PC-9 (cell line): Measurements from ENCODE around the gene STX7. TPM values are rescaled to one million over a fixed set of nuclear protein-coding genes. Genes with fewer than 3 reads are reported as not detected.

Experiments used
- BruUV-seq: library from RNA; stranded (reverse); fragments of 400-500 nt; replicated peaks from 2 replicates; lab custom pipeline; 2021; lab: Mats Ljungman, UMichigan
- CTCF ChIA-PET: fragments of 300-600 bp; sonication (Branson Sonifier 250); formaldehyde crosslinking; loops from one replicate; lab custom pipeline; 2022; ENCODE audit warnings: antibody characterized with exemption; lab: Charles Lee
- POLR2A ChIA-PET: fragments of 300-600 bp; sonication (Branson Sonifier 250); formaldehyde crosslinking; loops from one replicate; lab custom pipeline; 2022; ENCODE audit warnings: antibody characterized with exemption; ENCODE audit not compliant: unreplicated experiment; lab: Charles Lee
- DNase-seq, 2 experiments: peaks; one replicate each; pipeline versions ENCODE4 v3.0.0 to v3.0.0-alpha.2; 2015 to 2022; ENCODE audit warnings: mixed read lengths in 1 of 2
- H2AFZ ChIP-seq: fragments of 200-600 bp; sonication (generic); 2 replicates; pipeline ENCODE4 v1.8.1; 2017; ENCODE audit warnings: antibody characterized with exemption
- H3F3A ChIP-seq: fragments of 200-600 bp; sonication (generic); 2 replicates; pipeline ENCODE4 v1.8.1; 2017; ENCODE audit warnings: antibody characterized with exemption, mild to moderate bottlenecking, low read depth; ENCODE audit not compliant: insufficient read depth
- H3K27ac ChIP-seq: fragments of 200-600 bp; sonication (generic); 2 replicates; pipeline ENCODE4 v1.6.1; 2016; ENCODE audit warnings: mixed run types
- H3K27me3 ChIP-seq: fragments of 200-600 bp; sonication (generic); 2 replicates; pipeline ENCODE4 v1.6.1; 2016; ENCODE audit warnings: low read depth, mixed run types; ENCODE audit not compliant: insufficient read depth
- H3K36me3 ChIP-seq: fragments of 200-600 bp; sonication (generic); 2 replicates; pipeline ENCODE4 v1.6.1; 2016; ENCODE audit warnings: low read depth, mixed run types
- H3K4me1 ChIP-seq: fragments of 200-600 bp; sonication (generic); replicated peaks from 2 replicates; pipeline ENCODE4 v1.6.1; 2016; ENCODE audit warnings: mixed run types; ENCODE audit not compliant: insufficient read depth
- H3K4me2 ChIP-seq: fragments of 200-600 bp; sonication (generic); 2 replicates; pipeline ENCODE4 v1.6.1; 2017; ENCODE audit warnings: mixed run types
- H3K4me3 ChIP-seq: fragments of 200-600 bp; sonication (generic); 2 replicates; pipeline ENCODE4 v1.6.1; 2016; ENCODE audit warnings: mixed run types
- H3K79me2 ChIP-seq: fragments of 200-600 bp; sonication (generic); 2 replicates; pipeline ENCODE4 v1.6.1; 2017; ENCODE audit warnings: low read depth, mixed run types
- H3K9me2 ChIP-seq: fragments of 200-600 bp; sonication (generic); 2 replicates; pipeline ENCODE4 v1.8.1; 2017; ENCODE audit warnings: mild to moderate bottlenecking; ENCODE audit not compliant: insufficient read depth
- H3K9me3 ChIP-seq: fragments of 200-600 bp; sonication (generic); 2 replicates; pipeline ENCODE4 v1.8.1; 2016; ENCODE audit warnings: low read depth; ENCODE audit not compliant: insufficient read depth
- H4K20me1 ChIP-seq: fragments of 200-600 bp; sonication (generic); 2 replicates; pipeline ENCODE4 v1.8.1; 2017; ENCODE audit not compliant: insufficient read depth
- EZH2 ChIP-seq: fragments of 200-600 bp; sonication (generic); IDR thresholded peaks from 2 replicates; pipeline ENCODE4 v1.8.0; 2017; ENCODE audit warnings: antibody characterized with exemption, low read depth
- intact Hi-C: fragments of 100-400 bp; cut with micrococcal nuclease; formaldehyde crosslinking; loops from one replicate; pipeline ENCODE4 v1.10.0; 2022; ENCODE audit not compliant: unreplicated experiment
- total RNA-seq: library from RNA; stranded (reverse); gene quantifications from 2 replicates; pipeline ENCODE4 v1.2.3, GENCODE V29; 2021
- TF ChIP-seq, protein P1 (sequence below): fragments of 200-600 bp; sonication (generic); conservative IDR thresholded peaks from 2 replicates; pipeline ENCODE4 v1.6.1; 2017; ENCODE audit warnings: mixed run types, antibody characterized with exemption, mild to moderate bottlenecking, moderate library complexity

Gene STX7
- total RNA-seq, 1 experiment from 2014 or later: 40.7 TPM

- peak overlapping the region; percentile 88 for H3K4me2 ChIP-seq
- POLR2A ChIA-PET: no interaction called here
- no peaks in the 10 kb centered on the region for H3K36me3 ChIP-seq
- H4K20me1 ChIP-seq: no peaks in the 10 kb centered on the region
- no peak for DNase-seq
- BruUV-seq: no TSS peak
- peak overlapping the region; percentile 71 for H3K4me3 ChIP-seq
- peaks cover 32% of the 10 kb centered on the region for H3K79me2 ChIP-seq
- peak overlapping the region; percentile 63 for H3K27ac ChIP-seq
- no peaks in the 10 kb centered on the region for H3K27me3 ChIP-seq
- H2AFZ ChIP-seq: peak overlapping the region; percentile 80; the same call in 1 of the 2 replicates
- peaks cover 28% of the 10 kb centered on the region for H3K4me1 ChIP-seq
- TF ChIP-seq, protein P1, sequence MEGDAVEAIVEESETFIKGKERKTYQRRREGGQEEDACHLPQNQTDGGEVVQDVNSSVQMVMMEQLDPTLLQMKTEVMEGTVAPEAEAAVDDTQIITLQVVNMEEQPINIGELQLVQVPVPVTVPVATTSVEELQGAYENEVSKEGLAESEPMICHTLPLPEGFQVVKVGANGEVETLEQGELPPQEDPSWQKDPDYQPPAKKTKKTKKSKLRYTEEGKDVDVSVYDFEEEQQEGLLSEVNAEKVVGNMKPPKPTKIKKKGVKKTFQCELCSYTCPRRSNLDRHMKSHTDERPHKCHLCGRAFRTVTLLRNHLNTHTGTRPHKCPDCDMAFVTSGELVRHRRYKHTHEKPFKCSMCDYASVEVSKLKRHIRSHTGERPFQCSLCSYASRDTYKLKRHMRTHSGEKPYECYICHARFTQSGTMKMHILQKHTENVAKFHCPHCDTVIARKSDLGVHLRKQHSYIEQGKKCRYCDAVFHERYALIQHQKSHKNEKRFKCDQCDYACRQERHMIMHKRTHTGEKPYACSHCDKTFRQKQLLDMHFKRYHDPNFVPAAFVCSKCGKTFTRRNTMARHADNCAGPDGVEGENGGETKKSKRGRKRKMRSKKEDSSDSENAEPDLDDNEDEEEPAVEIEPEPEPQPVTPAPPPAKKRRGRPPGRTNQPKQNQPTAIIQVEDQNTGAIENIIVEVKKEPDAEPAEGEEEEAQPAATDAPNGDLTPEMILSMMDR: no peak
- H3K9me2 ChIP-seq: no peaks in the 10 kb centered on the region
- H3F3A ChIP-seq: peaks cover 11% of the 10 kb centered on the region; the same call in 1 of the 2 replicates
- intact Hi-C loops: loop anchor here (2.0 to 5.0 kb wide), 4 partner anchors 153 to 559 kb away; partner anchors contain the start of genes RPS12 and SLC18B1
- CTCF ChIA-PET: no interaction called here
- H3K9me3 ChIP-seq: no peaks in the 10 kb centered on the region
Observed at GRCh38 chr6:132513831-132514545, 1.1 kb upstream of the STX7 start.

GRCh38 chr6:132512342-132512637, 626 bp downstream of the STX7 start:
- POLR2A ChIA-PET: interaction anchor here (1.3 kb wide), 1 partner anchor 561 kb away, joined by 8 read pairs; the partner anchor contains the start of gene CCN2
- H3K27ac ChIP-seq: peak overlapping the region; percentile 63
- H3F3A ChIP-seq: peaks cover 11% of the 10 kb centered on the region; the same call in 1 of the 2 replicates
- CTCF ChIA-PET: interaction anchor here (1.3 kb wide), 1 partner anchor 233 kb away, joined by 4 read pairs; no protein-coding TSS in a partner anchor
- H3K9me3 ChIP-seq: no peaks in the 10 kb centered on the region
- H3K27me3 ChIP-seq: no peaks in the 10 kb centered on the region
- peak overlapping the region; percentile 80 for H2AFZ ChIP-seq
- no peak for DNase-seq
- peaks cover 9% of the 10 kb centered on the region; the same call in 1 of the 2 replicates for H3K36me3 ChIP-seq
- intact Hi-C loops: loop anchor here (2.0 to 5.0 kb wide), 4 partner anchors 155 to 557 kb away; partner anchors contain the start of genes RPS12 and SLC18B1
- peaks cover 28% of the 10 kb centered on the region for H3K4me1 ChIP-seq
- peak overlapping the region; percentile 71 for H3K4me3 ChIP-seq
- no peaks in the 10 kb centered on the region for H3K9me2 ChIP-seq
- BruUV-seq: TSS peak; percentile 38
- peak overlapping the region; percentile 88 for H3K4me2 ChIP-seq
- no peaks in the 10 kb centered on the region for H4K20me1 ChIP-seq
- H3K79me2 ChIP-seq: peaks cover 49% of the 10 kb centered on the region
- no peak for TF ChIP-seq EZH2
- TF ChIP-seq, protein P1: no peak

- ChIA-PET POLR2A (no interaction called here), CTCF (interaction anchor here (1.3 kb wide), 1 partner anchor 232 kb away, joined by 4 read pairs; no protein-coding TSS in a partner anchor)
- Histone ChIP-seq H4K20me1 (no peaks in the 10 kb centered on the region), H3K9me3 (no peaks in the 10 kb centered on the region), H3K79me2 (peaks cover 54% of the 10 kb centered on the region), H3K27me3 (no peaks in the 10 kb centered on the region), H3K9me2 (no peaks in the 10 kb centered on the region), H3F3A (peaks cover 11% of the 10 kb centered on the region; the same call in 1 of the 2 replicates), H3K36me3 (peaks cover 10% of the 10 kb centered on the region; the same call in 1 of the 2 replicates), H2AFZ (no peak overlapping the region), H3K27ac (peak overlapping the region; percentile 63), H3K4me1 (peaks cover 28% of the 10 kb centered on the region), H3K4me2 (peak overlapping the region; percentile 88), H3K4me3 (peak overlapping the region; percentile 71)
- no peak for TF ChIP-seq EZH2
- TF ChIP-seq, protein P1: no peak
- no TSS peak for BruUV-seq
- DNase-seq: no peak
- intact Hi-C loops: loop anchor here (2.0 to 5.0 kb wide), 4 partner anchors 155 to 557 kb away; partner anchors contain the start of genes RPS12 and SLC18B1
Observed at GRCh38 chr6:132511831-132512220, 1.1 kb downstream of the STX7 start.
